Right atrium auricular region (tissue), 2 donors: ENCODE measurements around the gene TRIM74. TPM values are rescaled to one million over a fixed set of nuclear protein-coding genes. Genes with fewer than 3 reads are reported as not detected.
"Not testable (repeated sequence)": the region's sequence is repeated elsewhere in the genome, so short reads cannot be mapped to it uniquely, and the experiment has no call there.

Source experiments
- DNase-seq: peaks from one replicate; pipeline ENCODE4 v3.0.0-alpha.2; 2019; ENCODE audit warnings: low spot score
- H3K27ac ChIP-seq, 2 donors: fragments of 200-600 bp; sonication (generic); 1 replicate in 1 of 2; 2 replicates in 1 of 2; pipeline ENCODE4 v1.5.1; 2016 to 2019
- H3K27me3 ChIP-seq, 2 donors: fragments of 200-600 bp; sonication (generic); one replicate each; pipeline versions ENCODE4 v1.5.1 to v1.6.0; 2017 to 2019
- H3K36me3 ChIP-seq: fragments of 200-600 bp; sonication (generic); one replicate; pipeline ENCODE4 v1.5.1; 2016
- H3K4me1 ChIP-seq, 2 donors: fragments of 200-600 bp; sonication (generic); one replicate each; pipeline versions ENCODE4 v1.5.1 to v1.6.0; 2017 to 2019
- H3K4me3 ChIP-seq, 2 donors: fragments of 200-600 bp; sonication (generic); 1 replicate in 1 of 2; 2 replicates in 1 of 2; pipeline ENCODE4 v1.5.1; 2017 to 2019; ENCODE audit warnings: mild to moderate bottlenecking in 1 of 2, moderate library complexity in 1 of 2
- H3K9me3 ChIP-seq, 2 donors: fragments of 200-600 bp; sonication (generic); one replicate each; pipeline ENCODE4 v1.5.1; 2019
- total RNA-seq, 2 donors: library from RNA; depleted of rRNA; stranded (reverse); fragments of >200 nt; gene quantifications; one replicate each; pipeline ENCODE4 v1.1.0, GENCODE V29; 2016

Gene TRIM74
- total RNA-seq = not detected

GRCh38 chr7:72968980-72969516, at the start of gene TRIM74:
TRIM74 (minus strand) TSS chr7:72969466; CDS start chr7:72966157, 3,309 bp downstream.
- not testable (repeated sequence) for H3K4me1 ChIP-seq, H3K36me3 ChIP-seq, H3K4me3 ChIP-seq, DNase-seq, H3K27me3 ChIP-seq, H3K9me3 ChIP-seq, H3K27ac ChIP-seq

- Histone ChIP-seq H3K4me3 (peak overlapping the region; percentile 25 to 66), H3K27ac (peak overlapping the region in 1 of 2 donors; percentile 91)
- not testable (repeated sequence) for H3K9me3 ChIP-seq, H3K36me3 ChIP-seq, DNase-seq, H3K27me3 ChIP-seq, H3K4me1 ChIP-seq
These were observed 37.2 kb upstream of the TRIM74 start for GRCh38 chr7:73006491-73006890.

- peak; percentile 95 for DNase-seq
- H3K27me3 ChIP-seq, H3K36me3 ChIP-seq, H3K9me3 ChIP-seq, H3K4me1 ChIP-seq: not testable (repeated sequence)
- Histone ChIP-seq H3K4me3 (peak overlapping the region; percentile 59 to 66), H3K27ac (peak overlapping the region; percentile 89 to 91)
These were observed 36.6 kb upstream of the TRIM74 start for GRCh38 chr7:73005693-73006447.

GRCh38 chr7:73005356-73005692, 36.1 kb upstream of the TRIM74 start:
- Histone ChIP-seq H3K4me3 (peak overlapping the region; percentile 59 to 66), H3K27ac (peak overlapping the region; percentile 89 to 91)
- DNase-seq = peak; percentile 73
- H3K4me1 ChIP-seq, H3K27me3 ChIP-seq, H3K36me3 ChIP-seq, H3K9me3 ChIP-seq: not testable (repeated sequence)

- not testable (repeated sequence) for H3K4me1 ChIP-seq, H3K27ac ChIP-seq, H3K9me3 ChIP-seq, H3K27me3 ChIP-seq, H3K36me3 ChIP-seq, H3K4me3 ChIP-seq, DNase-seq
These were observed 28.7 kb upstream of the TRIM74 start for GRCh38 chr7:72997887-72998468.

GRCh38 chr7:72997447-72997846, 28.2 kb upstream of the TRIM74 start:
- DNase-seq, H3K9me3 ChIP-seq, H3K27ac ChIP-seq, H3K36me3 ChIP-seq, H3K27me3 ChIP-seq, H3K4me3 ChIP-seq, H3K4me1 ChIP-seq: not testable (repeated sequence)

GRCh38 chr7:72995484-72995883, 26.2 kb upstream of the TRIM74 start:
- H3K4me1 ChIP-seq, H3K27ac ChIP-seq, H3K27me3 ChIP-seq, H3K4me3 ChIP-seq, H3K9me3 ChIP-seq, DNase-seq, H3K36me3 ChIP-seq: not testable (repeated sequence)

GRCh38 chr7:72990146-72990913, 21.1 kb upstream of the TRIM74 start:
- not testable (repeated sequence) for H3K27ac ChIP-seq

GRCh38 chr7:72982084-72982483, 12.8 kb upstream of the TRIM74 start:
- DNase-seq, H3K27ac ChIP-seq, H3K27me3 ChIP-seq, H3K9me3 ChIP-seq, H3K36me3 ChIP-seq, H3K4me3 ChIP-seq, H3K4me1 ChIP-seq: not testable (repeated sequence)

More at GRCh38 chr7:72990146-72990913, 21.1 kb upstream of the TRIM74 start:
- not testable (repeated sequence) for DNase-seq, H3K9me3 ChIP-seq, H3K27me3 ChIP-seq, H3K4me3 ChIP-seq, H3K36me3 ChIP-seq, H3K4me1 ChIP-seq

- H3K27ac ChIP-seq, H3K9me3 ChIP-seq, H3K36me3 ChIP-seq, H3K4me1 ChIP-seq, H3K4me3 ChIP-seq, DNase-seq, H3K27me3 ChIP-seq: not testable (repeated sequence)
These were observed 11.1 kb upstream of the TRIM74 start for GRCh38 chr7:72980382-72980781.

- not testable (repeated sequence) for H3K27me3 ChIP-seq, H3K36me3 ChIP-seq, H3K9me3 ChIP-seq, H3K27ac ChIP-seq, H3K4me1 ChIP-seq, H3K4me3 ChIP-seq, DNase-seq
These were observed 7.2 kb upstream of the TRIM74 start for GRCh38 chr7:72976434-72976833.

GRCh38 chr7:72975656-72976286, 6.5 kb upstream of the TRIM74 start:
- not testable (repeated sequence) for H3K36me3 ChIP-seq, H3K4me1 ChIP-seq, H3K27ac ChIP-seq, DNase-seq, H3K27me3 ChIP-seq, H3K9me3 ChIP-seq, H3K4me3 ChIP-seq

GRCh38 chr7:72974781-72975180, 5.5 kb upstream of the TRIM74 start:
- not testable (repeated sequence) for DNase-seq

GRCh38 chr7:72971505-72971904, 2.2 kb upstream of the TRIM74 start:
- H3K9me3 ChIP-seq, H3K36me3 ChIP-seq, H3K4me1 ChIP-seq, DNase-seq, H3K4me3 ChIP-seq, H3K27me3 ChIP-seq, H3K27ac ChIP-seq: not testable (repeated sequence)

More at GRCh38 chr7:72974781-72975180, 5.5 kb upstream of the TRIM74 start:
- not testable (repeated sequence) for H3K36me3 ChIP-seq, H3K9me3 ChIP-seq, H3K27ac ChIP-seq, H3K27me3 ChIP-seq, H3K4me3 ChIP-seq, H3K4me1 ChIP-seq
